HG03196 (cell line): ENCODE data around the gene SUSD4.

ENCODE experiments used
- ATAC-seq: cut with Tn5 transposase; IDR thresholded peaks from one replicate; pipeline ENCODE4 v1.9.1; 2021; ENCODE audit not compliant: unreplicated experiment

SUSD4 gene

DNA sequence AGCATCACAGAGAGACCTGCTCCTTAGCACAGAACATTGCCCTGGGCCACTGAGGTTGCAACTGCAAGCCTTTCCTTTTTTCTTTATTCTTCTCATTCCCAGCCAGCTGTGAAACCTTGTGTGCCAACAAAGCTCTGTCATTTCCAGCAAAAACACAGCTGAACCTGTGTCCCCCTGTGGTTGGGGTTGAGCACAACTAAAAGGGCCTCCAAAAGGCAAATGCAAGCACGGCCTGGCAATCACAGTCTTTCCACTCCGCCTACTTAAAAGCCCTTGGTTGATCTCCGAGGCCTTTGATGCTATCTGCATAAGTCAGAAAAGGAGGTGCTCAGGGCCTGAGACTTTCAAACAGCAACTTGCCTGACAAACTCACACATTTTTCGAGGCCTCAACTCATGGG lies 32.7 kb downstream of the SUSD4 start:
- ATAC-seq, result no peak

DNA sequence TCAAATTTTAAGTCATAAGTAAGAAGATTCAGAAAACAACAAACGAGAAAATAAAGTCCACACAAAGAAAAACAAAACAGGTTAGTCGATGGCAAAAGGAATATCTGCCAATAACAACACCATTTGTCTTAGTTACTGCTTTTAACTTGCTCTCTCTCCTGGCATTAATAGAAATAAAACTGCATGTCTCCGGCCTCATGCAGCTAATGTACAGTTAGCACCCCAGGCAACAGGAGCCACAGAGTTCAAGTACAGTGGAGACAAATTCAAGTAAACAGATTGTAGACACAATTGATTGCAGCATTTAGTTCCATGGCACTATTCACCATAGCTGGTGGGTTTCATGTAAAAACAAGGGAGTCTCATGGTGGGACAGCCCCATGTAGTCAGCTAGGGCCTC lies 33.5 kb downstream of the SUSD4 start:
- no peak for ATAC-seq

DNA sequence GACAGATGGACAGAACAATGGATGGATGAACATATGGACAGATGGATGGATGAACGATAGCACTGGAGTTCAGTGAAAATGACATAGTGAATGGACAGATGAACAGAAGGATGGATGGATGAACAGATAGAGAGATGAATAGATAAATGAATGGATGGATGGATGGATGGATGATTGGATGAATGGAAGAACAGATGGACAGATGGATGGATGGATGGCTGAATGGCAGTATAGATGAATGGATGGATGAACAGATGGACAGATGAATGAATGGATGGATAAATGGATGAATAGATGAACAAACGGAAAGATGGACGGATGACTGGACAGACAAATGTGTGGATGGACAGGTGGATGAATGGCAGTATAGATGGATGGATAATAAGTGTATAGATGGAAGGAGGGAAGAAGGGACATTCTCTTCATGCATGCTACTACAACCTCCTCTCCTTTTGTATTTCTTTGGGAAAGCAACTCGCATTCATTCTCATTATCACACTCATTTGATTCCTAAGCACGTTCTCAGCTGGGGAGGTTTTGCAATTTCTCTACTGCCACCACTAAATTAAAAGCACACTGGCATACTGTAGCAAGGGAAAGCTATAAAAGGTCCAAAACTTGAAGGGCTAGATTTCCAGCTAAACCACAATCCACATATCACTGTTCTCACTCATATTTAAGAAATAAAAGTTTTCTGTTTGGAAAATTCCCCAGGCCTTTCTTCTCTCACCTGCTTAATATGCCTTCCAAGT lies 34.1 kb downstream of the SUSD4 start:
- no peak for ATAC-seq

DNA sequence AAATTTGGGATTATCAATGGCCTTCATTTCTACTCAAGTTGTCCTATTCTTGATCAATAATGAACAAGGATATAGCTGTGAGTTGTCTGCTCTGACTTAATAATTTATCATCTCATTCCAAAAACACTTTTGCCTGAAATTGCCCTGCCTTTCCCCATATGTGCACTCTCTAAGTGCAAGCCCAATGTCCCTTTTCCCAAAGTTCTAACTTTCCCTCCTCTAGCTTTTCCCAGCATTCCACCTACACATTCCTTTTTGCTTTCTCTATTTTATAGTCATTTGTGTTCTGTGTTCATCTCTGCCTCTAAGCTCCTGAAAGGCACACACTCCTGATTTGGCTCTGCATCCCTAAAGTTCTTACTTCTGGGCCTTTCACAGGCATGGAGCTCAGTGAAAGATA lies 34.7 kb downstream of the SUSD4 start:
- ATAC-seq, result no peak

DNA sequence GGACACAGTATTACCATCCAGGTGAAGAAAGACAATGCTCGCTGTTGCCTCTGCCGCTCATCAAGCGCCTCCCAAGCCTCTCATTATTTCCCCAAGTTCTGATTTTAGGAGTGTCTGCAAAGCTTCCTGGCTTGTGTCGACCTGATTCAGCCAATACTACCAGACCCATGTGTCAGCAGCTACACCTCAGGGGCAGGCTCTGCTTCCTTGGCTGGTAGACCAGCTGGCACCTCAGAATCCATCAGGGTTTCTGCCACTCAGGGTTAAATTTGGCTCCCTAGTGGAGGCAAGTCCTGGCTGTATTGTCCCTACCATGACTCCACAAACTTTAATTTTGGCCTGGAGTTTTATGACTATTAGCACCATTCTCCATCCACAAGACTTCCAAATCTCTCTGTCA lies 35.4 kb downstream of the SUSD4 start:
- no peak for ATAC-seq

DNA sequence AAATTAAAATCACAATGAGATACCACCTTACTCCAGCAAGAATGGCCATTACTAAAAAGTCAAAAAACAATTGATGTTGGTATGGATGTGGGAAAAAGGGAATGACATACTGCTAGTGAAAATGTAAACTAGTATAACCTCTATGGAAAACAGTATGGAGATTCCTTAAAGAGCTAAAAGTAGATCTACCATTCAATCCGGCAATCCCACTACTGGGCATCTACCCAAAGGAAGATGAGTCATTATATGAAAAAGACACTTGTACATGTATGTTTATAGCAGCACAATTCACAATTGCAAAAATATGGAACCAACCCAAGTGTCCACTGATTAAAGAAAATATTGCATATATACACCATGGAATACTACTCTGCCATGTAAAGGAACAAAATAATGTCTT lies 37.2 kb downstream of the SUSD4 start:
- no peak for ATAC-seq

DNA sequence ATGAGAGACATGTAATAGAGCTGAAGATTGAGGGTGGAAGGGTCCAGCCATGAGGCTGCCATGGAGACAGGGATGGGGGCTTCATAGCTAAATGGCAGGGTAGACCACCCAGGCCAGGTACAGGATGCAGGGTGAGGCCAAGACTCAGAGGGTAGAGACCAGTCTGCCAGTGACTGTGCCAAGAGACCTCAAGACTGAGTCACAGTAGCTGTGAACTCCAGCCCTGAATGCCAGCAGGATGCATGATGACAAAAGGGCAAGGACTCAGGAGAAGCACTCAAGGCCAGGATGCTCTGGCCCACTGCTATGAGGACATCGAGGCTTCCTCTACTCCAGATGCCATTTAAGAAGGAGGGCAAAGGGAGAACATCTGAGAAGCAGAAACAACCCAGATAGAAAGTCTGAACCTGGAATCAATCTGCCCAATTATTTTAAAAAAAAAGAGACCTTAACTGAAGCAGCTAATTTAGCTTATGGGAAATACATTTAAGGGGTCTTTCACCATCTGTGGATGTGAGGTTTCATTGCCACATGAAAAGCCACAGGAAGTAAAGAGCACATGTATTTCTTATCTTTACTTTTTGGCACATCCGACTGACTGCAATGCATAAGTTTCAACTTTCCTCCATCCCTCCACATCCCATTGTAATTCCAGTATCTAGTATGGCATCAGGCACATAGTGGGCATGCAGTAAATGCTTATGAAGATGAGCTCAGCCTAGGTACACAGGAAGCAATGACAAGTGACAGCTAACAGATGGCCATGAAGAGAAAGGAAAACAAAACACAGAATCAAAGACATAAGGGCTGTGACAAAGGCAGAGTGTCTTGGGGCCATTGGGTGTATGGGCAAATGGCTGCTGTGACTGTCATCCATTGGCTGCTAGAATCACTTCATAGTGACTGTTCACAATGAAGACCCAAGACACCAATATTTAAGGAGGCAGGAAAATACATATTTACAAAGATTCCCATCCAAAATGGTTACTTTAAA lies 40.2 kb downstream of the SUSD4 start:
- ATAC-seq, result no peak

DNA sequence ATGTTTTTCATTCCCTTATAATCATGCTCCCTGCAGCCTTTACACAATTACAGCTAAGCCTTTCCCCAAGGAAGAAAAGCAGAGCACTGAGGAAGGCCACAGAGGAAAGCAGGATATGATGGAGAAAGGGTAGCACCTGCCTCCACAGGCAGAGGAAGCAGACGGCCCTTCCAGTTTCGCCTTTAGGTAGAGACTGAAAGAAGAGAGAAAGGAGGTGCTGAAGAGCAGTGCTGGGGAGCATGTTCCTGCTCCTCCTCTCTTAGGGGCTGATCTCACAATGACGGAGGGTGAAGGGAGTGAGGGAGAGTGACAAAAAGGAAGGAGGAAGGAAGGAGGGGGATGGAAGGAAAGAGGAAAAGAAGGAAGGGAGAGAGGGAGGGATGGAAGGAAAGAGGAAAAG lies 41.1 kb downstream of the SUSD4 start:
- ATAC-seq, result no peak

DNA sequence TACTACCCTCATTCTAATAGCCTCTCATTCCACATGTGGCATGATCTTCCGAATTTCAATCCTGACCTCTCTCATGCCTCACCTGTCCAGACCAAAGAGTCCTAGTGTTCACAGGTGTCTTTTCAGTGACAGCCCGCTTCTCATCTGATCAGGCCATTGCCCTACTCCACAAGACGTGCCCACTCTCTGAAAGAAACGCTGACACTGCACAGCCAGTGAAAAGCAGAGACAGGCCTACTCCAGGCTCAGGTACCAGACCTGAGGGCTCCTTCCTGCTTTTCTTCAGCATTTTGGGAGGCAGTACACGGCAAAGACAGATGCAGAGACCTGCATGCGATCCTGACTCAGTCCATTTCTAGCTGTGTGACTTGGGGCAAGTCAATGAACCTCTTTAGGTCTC lies 43.0 kb downstream of the SUSD4 start:
- ATAC-seq, result no peak

DNA sequence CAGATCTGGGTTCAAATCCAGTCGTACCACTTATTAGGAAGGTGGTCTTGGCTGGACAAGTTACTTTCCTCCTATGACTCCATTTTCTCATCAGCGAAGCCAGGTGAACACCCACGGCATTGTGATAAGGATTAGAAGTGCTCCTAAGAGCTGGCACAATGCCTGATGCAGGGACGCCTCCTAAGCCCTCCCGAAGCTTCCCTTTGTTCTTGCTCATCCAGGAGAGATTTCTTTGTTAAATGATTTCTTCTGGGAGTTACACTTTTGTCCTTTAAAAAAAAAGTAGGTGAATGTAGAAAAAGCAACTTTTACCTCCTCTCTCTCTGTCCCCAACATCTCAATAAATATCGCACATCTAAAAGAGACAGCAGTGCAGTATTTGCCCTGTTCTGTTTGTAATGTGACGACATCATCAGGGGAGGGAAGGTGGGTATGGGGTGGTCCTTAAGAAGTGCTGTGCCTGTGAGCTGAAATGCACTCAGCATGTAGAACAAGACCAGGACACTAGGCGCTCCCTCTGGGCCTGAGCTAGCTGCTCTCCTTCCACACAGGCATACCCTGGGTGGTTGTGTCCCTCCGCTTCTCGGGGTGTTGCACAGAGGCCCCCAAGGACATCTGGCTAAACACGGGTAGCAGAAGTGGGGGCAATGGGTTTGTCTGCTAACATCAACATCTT lies 43.9 kb downstream of the SUSD4 start:
- ATAC-seq, result no peak

DNA sequence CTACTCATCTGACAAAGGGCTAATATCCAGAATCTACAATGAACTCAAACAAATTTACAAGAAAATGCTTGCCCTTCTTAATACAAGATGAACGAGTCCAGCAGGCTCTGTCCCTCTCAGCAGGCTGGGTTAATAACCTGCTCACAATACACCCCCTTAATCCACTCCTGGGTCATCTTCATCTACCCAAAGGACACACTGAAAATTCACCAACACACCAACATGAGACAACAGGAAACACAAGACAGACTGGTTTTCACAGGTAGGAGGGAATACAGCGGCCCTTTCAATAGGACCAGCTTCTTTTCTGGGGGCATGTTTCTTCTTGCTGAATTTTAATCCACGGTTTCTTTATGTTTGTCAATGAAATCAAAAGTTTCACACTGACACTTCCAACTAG lies 44.6 kb downstream of the SUSD4 start:
- no peak for ATAC-seq

DNA sequence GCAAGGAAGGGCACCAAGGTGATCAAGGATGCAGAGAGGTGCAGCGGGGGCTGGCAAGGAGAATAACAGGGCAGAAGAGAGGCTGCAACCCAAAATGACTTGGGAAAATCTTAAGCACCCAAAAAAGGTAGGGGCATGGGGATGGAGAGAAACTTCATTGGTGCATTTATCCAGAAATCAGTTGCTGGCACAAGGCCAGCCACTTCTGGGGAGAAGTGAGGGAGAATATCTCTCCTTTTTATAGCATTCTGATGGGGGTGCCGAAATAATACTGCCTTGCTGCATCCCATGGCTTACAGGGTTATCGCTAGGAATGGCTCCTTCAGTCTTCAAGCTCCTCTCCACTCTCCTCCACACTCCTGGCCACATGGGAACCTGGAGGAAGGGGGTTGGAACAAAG lies 47.9 kb downstream of the SUSD4 start:
- no peak for ATAC-seq

DNA sequence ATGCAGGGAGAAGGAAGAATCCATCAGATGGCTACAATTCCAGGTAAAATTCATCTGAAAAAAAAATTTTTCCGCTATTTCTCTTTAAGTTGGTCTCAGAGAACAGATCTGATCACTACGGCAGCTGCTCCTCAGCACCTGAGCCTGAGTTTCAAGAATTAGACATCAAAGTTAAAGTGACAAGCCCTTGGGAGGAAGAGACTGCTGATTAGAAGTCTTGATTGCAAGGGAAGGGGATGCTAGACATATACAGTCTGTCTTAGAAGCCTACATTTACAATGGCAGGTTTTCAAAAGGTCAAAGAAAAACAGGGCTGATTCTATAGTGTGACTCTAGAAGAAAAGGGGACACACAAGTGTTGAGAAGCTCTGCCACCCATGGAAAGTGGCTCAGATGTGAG lies 48.3 kb downstream of the SUSD4 start:
- ATAC-seq, result no peak

DNA sequence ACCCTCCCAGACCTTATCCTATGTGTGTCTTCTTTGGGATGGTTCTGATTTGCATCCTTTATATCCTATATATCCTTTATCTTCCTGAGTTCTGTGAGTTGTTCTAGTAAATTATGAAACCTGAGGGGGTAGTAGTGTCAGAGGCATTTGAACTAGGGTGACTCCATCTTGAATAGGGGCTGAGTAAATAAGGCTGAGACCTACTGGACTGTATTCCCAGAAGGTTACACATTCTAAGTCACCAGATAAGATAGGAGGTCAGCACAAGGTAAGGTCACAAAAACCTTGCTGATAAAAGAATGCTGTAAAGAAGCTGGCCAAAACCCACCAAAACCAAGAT lies 50.6 kb downstream of the SUSD4 start:
- no peak for ATAC-seq

DNA sequence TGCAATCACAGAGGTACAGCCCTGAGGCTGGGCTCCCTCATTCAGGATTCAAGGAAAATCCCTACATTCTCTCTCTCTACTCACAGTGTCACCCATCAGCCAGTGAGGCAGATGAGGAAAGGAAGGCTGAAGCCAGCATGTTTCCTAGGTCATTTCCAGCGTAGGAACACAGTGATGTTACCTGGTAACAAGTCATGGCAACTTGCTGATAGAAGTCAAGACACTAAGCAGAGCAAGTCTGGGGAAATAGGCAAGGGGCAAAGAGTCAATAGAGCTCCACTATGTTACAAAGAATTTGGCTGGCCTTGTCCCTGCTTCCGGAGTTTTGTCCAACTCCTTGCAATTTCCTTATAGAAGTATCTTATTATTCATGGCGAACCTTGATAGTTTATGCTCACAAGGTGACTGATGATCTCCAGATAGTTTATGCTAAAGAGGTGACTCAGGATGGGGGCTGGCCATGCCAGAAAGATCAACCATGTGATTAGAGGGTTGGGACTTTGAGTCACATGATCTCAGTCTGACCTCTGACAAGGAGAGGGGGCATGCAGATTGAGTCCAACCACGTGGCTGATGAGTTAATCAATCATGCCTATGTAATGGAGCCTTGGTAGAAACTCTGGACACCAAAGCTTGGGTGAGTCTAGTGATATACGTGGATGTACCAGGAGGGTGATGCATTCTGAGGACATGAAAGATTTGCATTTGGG lies 51.1 kb downstream of the SUSD4 start:
- no peak for ATAC-seq

DNA sequence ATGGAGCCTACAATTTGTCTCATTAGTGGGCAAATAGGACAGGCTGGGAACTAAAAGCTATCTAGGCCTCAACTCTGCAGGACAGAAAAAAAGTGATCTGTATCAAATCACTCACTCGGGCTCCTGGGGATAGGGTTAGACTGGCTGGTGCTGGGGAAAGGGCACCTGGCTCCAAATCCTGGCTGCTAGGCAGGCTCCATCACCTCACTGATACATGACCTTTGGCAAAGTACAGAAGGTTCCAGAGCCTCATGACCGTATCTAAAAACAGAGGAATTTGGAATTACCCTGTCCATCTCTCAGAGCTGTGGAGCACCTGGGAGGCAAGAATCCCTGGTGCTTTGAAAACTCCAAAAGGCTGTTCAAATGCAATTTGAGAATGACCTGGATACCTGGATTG lies 51.7 kb downstream of the SUSD4 start:
- no peak for ATAC-seq

DNA sequence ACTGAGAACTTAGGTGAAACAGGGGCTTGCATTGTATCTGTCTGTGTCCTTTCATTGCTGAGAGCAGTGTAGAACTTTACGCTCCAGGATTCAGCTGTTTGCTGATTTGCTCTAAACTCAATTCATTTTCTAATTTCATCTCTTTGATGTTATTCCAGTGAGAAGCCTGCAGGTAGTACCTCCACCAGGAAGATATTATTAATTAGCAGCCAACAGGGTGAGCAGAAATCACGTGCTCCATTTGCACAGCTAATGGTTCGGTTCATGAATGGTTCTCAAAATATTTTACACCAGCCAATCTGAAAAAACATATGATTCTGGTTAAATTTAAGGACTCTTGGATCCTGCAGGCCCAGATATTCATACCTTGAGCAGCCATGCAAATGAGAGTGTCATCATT lies 52.1 kb downstream of the SUSD4 start:
- no peak for ATAC-seq

DNA sequence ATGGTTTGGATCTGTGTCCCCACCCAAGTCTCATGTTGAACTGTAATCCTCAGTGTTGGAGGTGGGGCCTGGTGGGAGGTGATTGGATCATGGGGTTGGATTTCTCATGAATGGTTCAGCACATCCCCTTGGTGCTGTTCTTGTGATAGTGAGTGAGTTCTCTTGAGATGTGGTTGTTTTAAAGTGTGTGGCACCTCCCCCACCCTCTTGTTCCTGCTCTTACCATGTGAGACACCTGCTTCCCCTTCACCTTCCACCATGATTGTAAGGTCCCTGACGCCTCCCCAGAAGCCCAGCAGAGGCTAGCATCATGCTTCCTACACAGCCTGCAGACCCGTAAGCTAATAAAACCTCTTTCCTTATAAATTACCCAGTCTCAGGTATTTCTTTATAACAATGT lies 55.8 kb downstream of the SUSD4 start:
- ATAC-seq, result no peak

DNA sequence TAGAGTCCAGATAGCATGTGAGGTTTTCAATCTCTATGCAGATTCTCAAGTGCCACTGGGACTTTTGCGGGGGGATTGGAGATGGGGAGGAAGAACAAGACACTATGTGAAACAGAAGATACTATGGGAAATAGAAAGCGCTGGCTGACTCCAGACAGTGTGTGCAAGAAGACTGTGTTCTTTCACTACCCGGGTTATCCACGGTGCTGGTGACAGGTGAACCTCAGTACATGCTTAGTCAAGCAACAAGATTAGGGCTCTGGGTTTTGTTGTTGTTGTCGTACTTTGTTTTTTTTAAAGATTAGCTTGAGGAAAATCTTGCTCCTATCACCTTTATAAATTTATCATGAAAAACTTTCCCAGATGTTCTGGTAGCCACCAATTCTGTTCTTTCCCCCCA lies 56.4 kb downstream of the SUSD4 start:
- ATAC-seq, result no peak

DNA sequence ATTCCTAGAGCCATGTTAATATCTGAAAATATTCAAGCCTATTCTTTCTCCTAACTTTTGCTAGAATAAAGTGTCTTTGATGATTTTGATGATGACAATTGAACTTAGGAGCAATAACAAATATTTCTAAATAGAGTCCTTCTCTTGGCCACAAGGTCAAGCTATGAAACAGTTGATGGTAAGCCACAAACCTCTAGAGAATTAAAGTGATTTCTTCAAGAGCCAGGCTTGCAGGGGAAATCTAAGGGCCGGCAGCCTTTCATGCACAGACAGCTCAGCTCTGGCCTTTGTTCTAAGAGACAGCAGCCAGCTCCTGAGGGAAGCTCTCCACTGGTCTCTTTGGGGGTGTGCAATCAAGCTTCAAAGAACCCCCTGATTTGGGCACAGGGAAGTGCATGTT lies 59.0 kb downstream of the SUSD4 start:
- ATAC-seq, result no peak

DNA sequence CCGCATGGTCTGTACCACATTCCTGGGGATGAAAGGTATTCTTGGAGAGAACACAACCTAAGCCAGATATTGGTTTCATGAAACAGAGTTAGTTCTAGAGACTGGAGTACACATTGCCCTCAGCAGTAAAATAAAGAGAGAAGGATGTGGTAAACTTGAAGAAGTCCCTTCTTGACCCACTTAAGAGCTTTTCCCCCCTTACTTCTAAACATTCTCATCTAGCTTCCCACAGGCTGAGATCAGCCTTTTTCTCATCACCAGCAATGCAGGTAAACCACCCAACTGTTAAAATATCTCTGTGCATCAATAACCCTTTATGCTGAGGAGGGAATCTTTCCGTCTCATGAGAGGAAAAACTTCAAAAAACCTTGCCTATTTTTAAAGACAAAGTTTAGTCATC lies 62.6 kb downstream of the SUSD4 start:
- ATAC-seq, result no peak
